Endothelial cell (in vitro differentiated cells): ENCODE data around the gene PCDHB4. TPM values are rescaled to one million over a fixed set of nuclear protein-coding genes. Genes with fewer than 3 reads are reported as not detected.
"Not testable (repeated sequence)": the region's sequence is repeated elsewhere in the genome, so short reads cannot be mapped to it uniquely, and the experiment has no call there.

Experiments
- DNase-seq: peaks from one replicate; pipeline ENCODE4 v3.0.0; 2021; ENCODE audit warnings: low spot score
- H3K27ac Mint-ChIP-seq: one replicate; pipeline ENCODE4 v1.8.0; 2021; ENCODE audit warnings: mixed read lengths, inconsistent platforms; ENCODE audit not compliant: unreplicated experiment
- H3K27me3 Mint-ChIP-seq: one replicate; pipeline ENCODE4 v1.8.0; 2021; ENCODE audit warnings: mild to moderate bottlenecking, moderate library complexity, mixed read lengths, inconsistent platforms; ENCODE audit not compliant: unreplicated experiment
- H3K36me3 Mint-ChIP-seq: one replicate; pipeline ENCODE4 v1.8.0; 2021; ENCODE audit warnings: mild to moderate bottlenecking, low read depth, mixed read lengths, inconsistent platforms; ENCODE audit not compliant: unreplicated experiment
- H3K4me1 Mint-ChIP-seq: one replicate; pipeline ENCODE4 v1.8.0; 2021; ENCODE audit warnings: mild to moderate bottlenecking, mixed read lengths, inconsistent platforms; ENCODE audit not compliant: unreplicated experiment
- H3K4me3 Mint-ChIP-seq: one replicate; pipeline ENCODE4 v1.8.0; 2021; ENCODE audit warnings: mild to moderate bottlenecking, mixed read lengths, inconsistent platforms; ENCODE audit not compliant: unreplicated experiment
- H3K9me3 Mint-ChIP-seq: one replicate; pipeline ENCODE4 v1.8.0; 2021; ENCODE audit warnings: mixed read lengths, inconsistent platforms; ENCODE audit not compliant: unreplicated experiment
- total RNA-seq: library from RNA; stranded (reverse); fragmentation: NEBNext Ultra II Directional; extraction: Animal tissue kit (Norgen Biotek cat#: 25700); gene quantifications from one replicate; pipeline ENCODE4 v1.2.1, GENCODE V29; 2021; ENCODE audit not compliant: unreplicated experiment
- TF ChIP-seq, protein P1 (sequence below): fragments of 200-600 bp; sonication (generic); IDR thresholded peaks from one replicate; pipeline ENCODE4 v1.5.0; 2021; ENCODE audit warnings: antibody characterized with exemption; ENCODE audit not compliant: unreplicated experiment

PCDHB4 gene
- total RNA-seq, 1 donor from 2014 or later = 2.3 TPM

DNA sequence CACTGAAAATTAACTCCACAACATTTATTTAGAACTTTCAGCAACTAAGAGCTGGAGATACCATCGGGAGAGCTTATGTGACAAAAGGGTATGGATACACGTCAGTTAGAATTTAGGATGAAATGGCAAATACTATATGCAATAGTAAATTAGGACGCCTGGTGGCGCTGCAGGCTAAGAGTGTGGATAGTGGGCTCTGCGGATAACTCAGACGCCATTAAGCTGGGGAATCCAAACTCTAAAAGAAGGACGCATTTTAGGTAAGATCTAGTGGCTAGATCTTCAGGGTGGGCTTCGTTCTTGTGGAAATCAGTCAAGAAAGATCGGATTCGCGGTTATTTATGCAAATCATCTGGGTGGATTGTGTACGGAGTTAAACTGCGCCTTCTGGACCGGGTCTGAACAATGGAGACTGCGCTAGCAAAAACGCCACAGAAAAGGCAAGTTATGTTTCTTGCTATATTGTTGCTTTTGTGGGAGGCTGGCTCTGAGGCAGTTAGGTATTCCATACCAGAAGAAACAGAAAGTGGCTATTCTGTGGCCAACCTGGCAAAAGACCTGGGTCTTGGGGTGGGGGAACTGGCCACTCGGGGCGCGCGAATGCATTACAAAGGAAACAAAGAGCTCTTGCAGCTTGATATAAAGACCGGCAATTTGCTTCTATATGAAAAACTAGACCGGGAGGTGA is 13.6 kb downstream of the PCDHB4 start, which contains the start of gene PCDHB5:
Gene PCDHB5, plus strand, starts transcription at position 177 of the 688 bp plus-strand sequence. Its CDS starts 229 bp downstream, at position 406.
- TF ChIP-seq, protein P1, sequence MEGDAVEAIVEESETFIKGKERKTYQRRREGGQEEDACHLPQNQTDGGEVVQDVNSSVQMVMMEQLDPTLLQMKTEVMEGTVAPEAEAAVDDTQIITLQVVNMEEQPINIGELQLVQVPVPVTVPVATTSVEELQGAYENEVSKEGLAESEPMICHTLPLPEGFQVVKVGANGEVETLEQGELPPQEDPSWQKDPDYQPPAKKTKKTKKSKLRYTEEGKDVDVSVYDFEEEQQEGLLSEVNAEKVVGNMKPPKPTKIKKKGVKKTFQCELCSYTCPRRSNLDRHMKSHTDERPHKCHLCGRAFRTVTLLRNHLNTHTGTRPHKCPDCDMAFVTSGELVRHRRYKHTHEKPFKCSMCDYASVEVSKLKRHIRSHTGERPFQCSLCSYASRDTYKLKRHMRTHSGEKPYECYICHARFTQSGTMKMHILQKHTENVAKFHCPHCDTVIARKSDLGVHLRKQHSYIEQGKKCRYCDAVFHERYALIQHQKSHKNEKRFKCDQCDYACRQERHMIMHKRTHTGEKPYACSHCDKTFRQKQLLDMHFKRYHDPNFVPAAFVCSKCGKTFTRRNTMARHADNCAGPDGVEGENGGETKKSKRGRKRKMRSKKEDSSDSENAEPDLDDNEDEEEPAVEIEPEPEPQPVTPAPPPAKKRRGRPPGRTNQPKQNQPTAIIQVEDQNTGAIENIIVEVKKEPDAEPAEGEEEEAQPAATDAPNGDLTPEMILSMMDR = peak; percentile 43
- Mint-ChIP-seq H3K9me3 (peaks cover 21% of the 10 kb centered on the region), H3K36me3 (peaks cover 33% of the 10 kb centered on the region), H3K4me3 (peak within 1 kb of the TSS; percentile 74), H3K27me3 (no peaks in the 10 kb centered on the region), H3K4me1 (no peaks in the 10 kb centered on the region), H3K27ac (peak within 1 kb of the TSS; percentile 8)
- peak; percentile 39 for DNase-seq

DNA sequence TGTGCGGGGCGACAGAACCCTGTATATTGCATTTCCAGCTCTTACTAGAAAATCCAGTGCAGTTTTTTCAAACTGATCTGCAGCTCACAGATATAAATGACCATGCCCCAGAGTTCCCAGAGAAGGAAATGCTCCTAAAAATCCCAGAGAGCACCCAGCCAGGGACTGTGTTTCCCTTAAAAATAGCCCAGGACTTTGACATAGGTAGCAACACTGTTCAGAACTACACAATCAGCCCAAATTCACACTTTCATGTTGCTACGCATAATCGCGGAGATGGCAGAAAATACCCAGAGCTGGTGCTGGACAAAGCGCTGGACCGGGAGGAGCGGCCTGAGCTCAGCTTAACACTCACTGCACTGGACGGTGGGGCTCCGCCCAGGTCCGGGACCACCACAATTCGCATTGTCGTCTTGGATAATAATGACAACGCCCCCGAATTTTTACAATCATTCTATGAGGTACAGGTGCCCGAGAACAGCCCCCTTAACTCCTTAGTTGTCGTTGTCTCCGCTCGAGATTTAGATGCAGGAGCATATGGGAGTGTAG is 14.2 kb downstream of the PCDHB4 start:
- Mint-ChIP-seq H3K36me3 (peaks cover 33% of the 10 kb centered on the region), H3K9me3 (peaks cover 21% of the 10 kb centered on the region), H3K27me3 (no peaks in the 10 kb centered on the region), H3K27ac (no peak overlapping the region), H3K4me1 (no peaks in the 10 kb centered on the region), H3K4me3 (peak overlapping the region; percentile 74)
- DNase-seq = no peak
- TF ChIP-seq, protein P1 = no peak

DNA sequence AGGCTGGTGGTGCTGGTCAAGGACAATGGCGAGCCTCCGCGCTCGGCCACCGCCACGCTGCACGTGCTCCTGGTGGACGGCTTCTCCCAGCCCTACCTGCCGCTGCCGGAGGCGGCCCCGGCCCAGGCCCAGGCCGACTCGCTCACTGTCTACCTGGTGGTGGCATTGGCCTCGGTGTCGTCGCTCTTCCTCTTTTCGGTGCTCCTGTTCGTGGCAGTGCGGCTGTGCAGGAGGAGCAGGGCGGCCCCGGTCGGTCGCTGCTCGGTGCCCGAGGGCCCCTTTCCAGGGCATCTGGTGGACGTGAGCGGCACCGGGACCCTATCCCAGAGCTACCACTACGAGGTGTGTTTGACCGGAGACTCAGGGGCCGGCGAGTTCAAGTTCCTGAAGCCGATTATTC is 15.7 kb downstream of the PCDHB4 start:
- peaks cover 33% of the 10 kb centered on the region for H3K36me3 Mint-ChIP-seq
- H3K9me3 Mint-ChIP-seq = peaks cover 21% of the 10 kb centered on the region
- not testable (repeated sequence) for H3K4me3 Mint-ChIP-seq, H3K4me1 Mint-ChIP-seq, H3K27me3 Mint-ChIP-seq, H3K27ac Mint-ChIP-seq, DNase-seq

GRCh38 chr5:141149812-141150211 is 28.2 kb downstream of the PCDHB4 start, which contains the start of gene PCDHB6:
PCDHB6 (plus strand) TSS chr5:141150057; CDS start chr5:141150258, 201 bp downstream.
- Mint-ChIP-seq H3K36me3 (peaks cover 16% of the 10 kb centered on the region), H3K27me3 (no peaks in the 10 kb centered on the region), H3K27ac (no peak within 1 kb of the TSS), H3K9me3 (no peaks in the 10 kb centered on the region), H3K4me3 (peak within 1 kb of the TSS; percentile 57), H3K4me1 (no peaks in the 10 kb centered on the region)
- DNase-seq = no peak
- TF ChIP-seq, protein P1 = no peak

DNA sequence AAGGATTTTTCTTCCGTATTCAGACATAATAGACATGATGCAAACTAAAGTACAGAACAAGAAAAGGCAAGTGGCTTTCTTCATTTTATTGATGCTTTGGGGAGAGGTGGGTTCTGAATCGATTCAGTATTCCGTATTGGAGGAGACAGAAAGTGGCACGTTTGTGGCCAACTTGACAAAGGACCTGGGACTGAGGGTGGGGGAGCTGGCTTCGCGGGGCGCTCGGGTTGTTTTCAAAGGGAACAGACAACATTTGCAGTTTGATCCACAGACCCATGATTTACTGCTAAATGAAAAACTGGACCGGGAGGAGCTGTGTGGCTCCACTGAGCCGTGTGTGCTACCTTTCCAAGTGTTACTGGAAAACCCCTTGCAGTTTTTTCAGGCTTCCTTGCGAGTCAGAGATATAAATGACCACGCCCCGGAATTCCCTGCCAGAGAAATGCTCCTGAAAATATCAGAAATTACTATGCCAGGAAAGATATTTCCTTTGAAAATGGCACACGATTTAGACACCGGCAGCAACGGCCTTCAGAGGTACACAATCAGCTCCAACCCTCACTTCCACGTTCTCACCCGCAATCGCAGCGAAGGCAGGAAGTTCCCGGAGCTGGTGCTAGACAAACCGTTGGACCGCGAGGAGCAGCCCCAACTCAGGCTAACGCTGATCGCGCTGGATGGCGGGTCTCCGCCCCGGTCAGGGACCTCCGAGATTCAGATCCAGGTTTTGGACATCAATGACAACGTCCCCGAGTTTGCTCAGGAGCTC is 28.8 kb downstream of the PCDHB4 start:
- DNase-seq = no peak
- Mint-ChIP-seq H3K4me3 (peak overlapping the region; percentile 29), H3K27ac (no peak overlapping the region), H3K9me3 (no peaks in the 10 kb centered on the region), H3K4me1 (no peaks in the 10 kb centered on the region), H3K27me3 (no peaks in the 10 kb centered on the region), H3K36me3 (peaks cover 16% of the 10 kb centered on the region)
- TF ChIP-seq, protein P1 = no peak
